NOMO-1 (cell line): Measurements from ENCODE around the gene METTL25B.

Experiments
- DNase-seq, 2 experiments: peaks; one replicate each; lab custom pipeline; 2025; ENCODE audit not compliant: unreplicated experiment in 2 of 2; lab: John Stamatoyannopoulos, UW

The METTL25B gene

GRCh38 chr1:156727926-156728598 lies at the start of gene METTL25B:
Gene METTL25B (plus strand): TSS chr1:156728469. CDS start chr1:156729105, 636 bp downstream.
- peak; percentile 67 to 90 for DNase-seq

- no peak for DNase-seq
Observed at GRCh38 chr1:156680056-156680455, 48.2 kb upstream of the METTL25B start.

DNA sequence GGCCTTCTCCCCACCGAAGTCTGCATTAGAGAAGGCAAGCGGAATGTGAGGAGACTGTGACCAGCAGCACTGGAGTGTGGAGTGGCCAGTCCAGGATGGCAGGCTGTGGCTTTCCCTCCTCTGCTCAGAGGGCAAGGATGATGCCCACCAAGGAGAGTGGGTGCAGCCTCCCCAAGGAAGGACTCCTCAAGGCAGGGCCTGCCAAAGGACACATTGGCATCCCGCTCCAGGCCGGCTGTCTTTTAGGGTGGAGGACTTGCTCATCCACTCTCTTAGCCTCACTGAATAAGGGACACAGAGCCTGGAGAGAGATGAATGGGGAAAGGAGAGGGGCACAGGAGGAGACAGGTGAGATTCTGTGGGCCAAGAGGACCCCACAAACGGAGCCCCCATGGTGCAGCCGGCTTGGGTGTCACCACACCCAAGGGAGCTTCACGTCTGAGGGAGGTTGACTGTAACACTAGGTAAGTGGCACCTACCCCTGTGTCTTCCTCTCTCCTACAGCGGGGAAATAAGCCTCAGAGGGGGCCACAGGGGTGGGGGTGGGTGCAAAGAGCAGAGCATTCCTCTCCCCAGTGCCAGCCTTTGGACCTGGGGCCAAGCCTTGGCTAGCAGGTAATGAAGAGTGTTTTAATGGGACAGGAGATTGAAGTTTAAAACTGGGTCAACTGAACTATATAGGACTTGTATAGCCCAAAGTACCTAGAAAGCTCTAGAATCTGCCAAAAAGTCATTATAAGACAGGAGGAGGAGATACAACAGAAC lies 46.9 kb upstream of the METTL25B start:
- DNase-seq, result no peak

- no peak for DNase-seq
Observed at GRCh38 chr1:156682166-156682890, 45.9 kb upstream of the METTL25B start.

- DNase-seq, result peak; percentile 5 to 46
Observed at GRCh38 chr1:156684227-156684782, 44.0 kb upstream of the METTL25B start.

- DNase-seq, result peak; percentile 67 to 80
Observed at GRCh38 chr1:156689035-156689952, 39.0 kb upstream of the METTL25B start.

DNA sequence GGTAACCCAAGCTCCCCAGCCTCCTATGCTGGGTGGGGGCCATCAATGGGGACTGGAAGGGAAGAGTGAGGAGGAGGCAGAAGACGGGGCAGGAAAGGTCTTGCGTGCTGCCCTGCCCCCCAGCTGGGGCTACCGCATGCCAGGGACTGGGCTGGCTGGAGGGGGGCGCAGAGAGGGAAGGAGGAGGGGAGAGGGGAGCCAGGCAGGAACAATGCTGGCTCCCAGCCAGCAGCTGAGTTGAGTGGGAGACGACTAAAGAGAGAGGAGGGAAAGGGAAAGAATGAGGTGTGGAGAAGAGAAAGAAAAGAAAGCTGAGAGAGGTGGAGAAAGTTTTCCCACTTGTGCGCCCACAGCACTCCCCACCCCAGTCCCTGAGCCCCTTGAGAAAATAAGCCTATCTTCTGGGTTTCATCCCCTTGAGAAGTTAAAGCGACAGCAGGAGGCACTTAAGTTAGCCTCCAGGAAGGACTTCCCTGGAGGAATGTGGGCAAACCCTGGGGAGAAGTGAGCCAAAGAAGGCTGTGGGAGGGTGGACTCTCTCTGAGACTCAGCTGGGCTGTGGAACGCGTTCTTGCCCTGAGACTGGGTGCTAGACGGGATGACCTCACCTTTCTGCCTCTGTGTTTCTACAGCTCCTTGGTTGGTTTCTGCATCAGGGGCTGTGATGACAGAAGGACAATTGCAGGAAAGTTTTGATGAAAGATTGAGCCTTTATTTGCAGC lies 38.2 kb upstream of the METTL25B start:
- no peak for DNase-seq

GRCh38 chr1:156690675-156691036 lies 37.6 kb upstream of the METTL25B start:
- no peak for DNase-seq

- no peak for DNase-seq
Observed at GRCh38 chr1:156691191-156691590, 37.1 kb upstream of the METTL25B start.

- no peak for DNase-seq
Observed at GRCh38 chr1:156691665-156692440, 36.4 kb upstream of the METTL25B start.

GRCh38 chr1:156692441-156692924 lies 35.8 kb upstream of the METTL25B start:
- no peak for DNase-seq

DNA sequence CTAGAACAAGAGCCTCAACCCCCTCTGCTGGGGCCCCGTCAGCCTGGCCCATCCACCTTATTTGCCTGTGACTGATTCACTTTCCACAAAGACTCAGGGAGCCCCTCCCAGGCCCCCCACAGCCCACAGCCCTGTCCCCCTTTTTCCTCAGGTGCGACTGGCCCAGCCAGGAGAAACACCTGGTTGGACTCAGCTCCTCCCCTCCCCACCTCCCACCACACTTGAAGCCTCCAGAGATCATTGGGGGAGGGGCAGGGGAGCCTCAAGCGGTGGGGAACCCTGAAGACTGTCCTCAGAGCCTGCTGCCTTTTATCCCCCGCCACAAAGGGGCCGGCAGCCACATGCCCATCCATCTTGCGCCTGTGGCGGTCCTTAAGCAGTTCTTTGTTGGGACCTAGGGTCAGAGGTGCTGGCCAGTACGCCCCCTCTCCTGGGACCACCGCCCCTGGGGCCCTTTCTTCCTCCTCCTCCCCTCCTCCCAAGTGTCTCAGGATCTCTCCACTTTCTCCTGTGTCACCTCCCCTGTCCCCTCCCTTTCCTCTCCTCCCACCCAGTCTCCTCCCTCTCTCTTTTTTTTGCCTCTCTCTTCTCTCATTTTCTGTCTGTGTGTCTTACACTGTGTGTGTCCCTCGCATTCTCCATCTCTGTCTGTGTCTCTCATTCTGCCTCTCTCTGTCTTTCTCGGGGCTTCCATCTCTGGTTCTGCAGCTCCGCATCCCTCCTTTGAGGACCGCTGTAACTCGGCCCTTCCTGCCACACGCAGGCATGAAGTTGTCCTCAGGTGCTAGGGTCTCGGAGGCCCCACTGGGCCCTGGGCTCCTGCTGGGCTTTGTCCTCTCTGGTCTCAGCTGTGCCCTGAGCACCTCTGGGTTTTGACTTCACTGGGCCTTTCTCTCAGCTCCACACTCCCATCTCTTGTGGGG lies 35.1 kb upstream of the METTL25B start:
- no peak for DNase-seq

GRCh38 chr1:156693848-156694689 lies 34.2 kb upstream of the METTL25B start:
- DNase-seq, result no peak

DNA sequence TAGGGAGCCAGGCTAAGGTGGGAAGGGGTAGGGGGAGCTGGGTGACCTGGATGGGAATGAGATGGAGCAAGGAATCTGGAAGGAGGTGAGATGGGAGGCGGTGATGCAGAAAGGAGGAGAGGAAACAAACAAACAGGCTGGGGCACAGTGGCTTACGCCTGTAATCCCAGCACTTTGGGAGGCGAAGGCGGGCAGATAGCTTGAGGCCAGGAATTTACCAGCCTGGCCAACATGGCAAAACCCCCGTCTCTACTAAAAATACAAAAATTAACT lies 33.6 kb upstream of the METTL25B start:
- no peak for DNase-seq

DNA sequence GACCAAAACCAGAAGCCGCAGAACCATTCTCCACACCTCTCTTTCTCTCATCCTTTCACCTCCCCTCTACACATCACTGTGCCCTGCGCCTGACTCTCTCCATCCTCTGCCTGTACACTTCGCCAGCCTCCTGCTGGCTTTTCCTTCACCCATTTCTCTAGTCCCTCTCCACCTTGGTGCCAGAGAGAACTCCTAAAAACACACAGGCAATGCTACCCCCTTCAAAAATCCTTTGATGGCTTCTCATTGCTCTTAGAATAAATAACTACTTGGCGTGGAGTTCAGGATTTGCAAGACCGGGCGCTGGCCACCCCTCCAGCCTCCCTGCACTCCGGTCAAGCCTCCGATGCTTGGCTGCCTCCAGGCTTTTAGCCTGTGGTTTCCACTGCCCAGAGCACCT lies 31.5 kb upstream of the METTL25B start:
- DNase-seq, result no peak

DNA sequence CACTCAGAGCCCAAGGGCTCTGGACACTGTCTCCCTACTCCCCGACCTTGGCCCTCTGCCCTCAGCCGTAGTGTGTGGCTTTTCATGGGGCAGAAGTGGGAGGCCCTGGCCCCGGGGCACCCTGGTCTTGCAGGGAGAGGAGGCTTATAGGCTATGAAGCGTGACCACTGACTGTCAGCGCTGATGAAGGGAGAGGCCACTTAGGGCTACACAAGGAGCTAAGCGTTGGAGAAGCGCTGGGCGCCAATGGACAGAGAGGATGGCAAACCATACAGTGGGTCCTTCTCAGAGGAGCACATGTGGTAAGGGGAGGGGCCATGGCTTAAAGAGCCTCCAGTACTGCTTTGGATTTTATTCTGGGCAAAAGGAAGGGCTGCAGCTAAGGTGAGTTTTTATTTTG lies 30.8 kb upstream of the METTL25B start:
- no peak for DNase-seq

DNA sequence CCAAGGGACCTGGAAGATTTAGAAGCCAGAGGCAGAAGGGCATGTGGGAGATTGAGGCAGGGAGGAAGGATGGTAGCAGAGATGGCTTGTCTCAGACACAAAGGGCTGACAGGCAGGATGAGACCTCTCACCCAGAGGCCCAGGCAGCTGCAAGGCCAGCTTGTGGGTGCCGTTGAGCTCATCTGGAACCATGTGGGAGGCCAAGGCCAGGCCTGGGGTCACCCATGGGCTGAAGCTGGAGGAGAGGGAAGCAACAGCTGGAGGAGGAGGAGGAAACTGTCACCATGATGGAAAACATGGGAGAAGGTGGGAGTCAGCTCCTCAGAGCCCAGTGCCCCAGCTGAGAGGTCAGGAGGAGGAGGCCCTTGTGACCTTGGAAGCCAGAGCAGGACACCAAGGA lies 29.3 kb upstream of the METTL25B start:
- no peak for DNase-seq
